Endothelial cell of umbilical vein (primary cell): Measurements from ENCODE around the gene USP31. TPM values are rescaled to one million over a fixed set of nuclear protein-coding genes. Genes with fewer than 3 reads are reported as not detected.

Experiments
- BruUV-seq: library from RNA; stranded (reverse); fragments of 400-500 nt; replicated peaks from 2 replicates; lab custom pipeline; 2021; lab: Mats Ljungman, UMichigan
- CTCF ChIA-PET: fragments of 300-600, 350-600 bp; sonication (Branson Sonifier 250); formaldehyde crosslinking; loops from one replicate; lab custom pipeline; 2021; ENCODE audit warnings: antibody characterized with exemption, inconsistent platforms; lab: Charles Lee
- POLR2A ChIA-PET: fragments of 300-600, 350-600 bp; sonication (Branson Sonifier 250); formaldehyde crosslinking; loops from one replicate; lab custom pipeline; 2021; ENCODE audit warnings: antibody characterized with exemption, inconsistent platforms; lab: Charles Lee
- DNase-seq: peaks from one replicate; pipeline ENCODE4 v3.0.0-alpha.2; 2011; ENCODE audit warnings: low read depth, low spot score
- FAIRE-seq: peaks from 2 replicates; lab custom pipeline; 2011; peaks lifted over from hg19 to GRCh38; lab: Jason Lieb, UNC
- H2AFZ ChIP-seq: 2 replicates; pipeline ENCODE4 v1.6.0; 2012; ENCODE audit warnings: low read depth, low read length, control low read depth, inconsistent platforms
- H3K27ac ChIP-seq: 2 replicates; pipeline ENCODE4 v1.5.1; 2011; ENCODE audit warnings: low read depth, mild to moderate bottlenecking, control low read depth, low read length, moderate library complexity; ENCODE audit not compliant: insufficient read depth
- H3K27me3 ChIP-seq, 2 experiments: 2 replicates each; pipeline versions ENCODE4 v1.6.0 to v1.6.1; 2011; ENCODE audit warnings: low read length in 2 of 2, mixed read lengths in 1 of 2; ENCODE audit not compliant: control insufficient read depth in 2 of 2, insufficient read depth in 2 of 2
- H3K36me3 ChIP-seq, 2 experiments: 2 replicates in 1 of 2; 3 replicates in 1 of 2; pipeline ENCODE4 v1.5.1; 2011; ENCODE audit warnings: low read length in 2 of 2, mild to moderate bottlenecking in 1 of 2, moderate library complexity in 1 of 2; ENCODE audit not compliant: control insufficient read depth in 2 of 2, insufficient read depth in 2 of 2; ENCODE audit errors: extremely low read depth in 1 of 2
- H3K4me1 ChIP-seq: 3 replicates; pipeline ENCODE4 v1.5.1; 2011; ENCODE audit warnings: mild to moderate bottlenecking, low read length; ENCODE audit not compliant: control insufficient read depth, insufficient read depth; ENCODE audit errors: extremely low read depth
- H3K4me2 ChIP-seq: 2 replicates; pipeline ENCODE4 v1.6.1; 2011; ENCODE audit warnings: low read length, control low read depth, mixed read lengths; ENCODE audit not compliant: insufficient read depth
- H3K4me3 ChIP-seq, 3 experiments: fragments of 200-600 bp in 1 of 3; sonication (generic), shearing (Covaris generic) in 1 of 3; replicated peaks in 1 of 3; 2 replicates each; pipeline ENCODE4 v1.5.1; 2011 to 2016; ENCODE audit warnings: control low read depth in 3 of 3, low read length in 3 of 3, mild to moderate bottlenecking in 2 of 3, inconsistent platforms in 1 of 3, low read depth in 1 of 3, moderate library complexity in 1 of 3; ENCODE audit not compliant: insufficient read depth in 1 of 3
- H3K79me2 ChIP-seq: 2 replicates; pipeline ENCODE4 v1.6.0; 2012; ENCODE audit warnings: low read length, inconsistent platforms; ENCODE audit not compliant: control insufficient read depth, insufficient read depth
- H3K9ac ChIP-seq: replicated peaks from 2 replicates; pipeline ENCODE3; 2011; ENCODE audit warnings: low read length, control low read depth; ENCODE audit not compliant: insufficient read depth; ENCODE audit errors: extremely low read depth
- H3K9me1 ChIP-seq: replicated peaks from 3 replicates; pipeline ENCODE4 v1.6.0; 2011; ENCODE audit warnings: mild to moderate bottlenecking, low read length; ENCODE audit not compliant: control insufficient read depth, insufficient read depth; ENCODE audit errors: extremely low read depth
- H3K9me3 ChIP-seq: replicated peaks from 2 replicates; pipeline ENCODE4 v1.5.1; 2012; ENCODE audit warnings: low read length, inconsistent platforms; ENCODE audit not compliant: control insufficient read depth, insufficient read depth
- H4K20me1 ChIP-seq: replicated peaks from 2 replicates; pipeline ENCODE3; 2011; ENCODE audit warnings: mild to moderate bottlenecking, low read length; ENCODE audit not compliant: control insufficient read depth, insufficient read depth; ENCODE audit errors: extremely low read depth
- EZH2 ChIP-seq: IDR thresholded peaks from 2 replicates; pipeline ENCODE4 v1.6.1; 2012; ENCODE audit warnings: borderline replicate concordance, low read depth, mild to moderate bottlenecking, moderate library complexity, low read length, inconsistent platforms; ENCODE audit not compliant: severe bottlenecking
- FOS ChIP-seq: IDR thresholded peaks from 2 replicates; pipeline ENCODE4 v1.6.1; 2011; ENCODE audit warnings: mild to moderate bottlenecking, low read length, moderate library complexity, borderline replicate concordance; ENCODE audit not compliant: insufficient read depth
- GATA2 ChIP-seq: IDR thresholded peaks from 2 replicates; pipeline ENCODE4 v1.7.0; 2011; ENCODE audit warnings: low read depth, mild to moderate bottlenecking, moderate library complexity, mixed read lengths, low read length; ENCODE audit not compliant: insufficient read length, insufficient read depth
- JUN ChIP-seq: IDR thresholded peaks from 2 replicates; pipeline ENCODE4 v1.6.1; 2011; ENCODE audit warnings: borderline replicate concordance, low read depth; ENCODE audit not compliant: insufficient read length, insufficient read depth
- MYC ChIP-seq: IDR thresholded peaks from one replicate; pipeline ENCODE4 v1.6.1; 2011; ENCODE audit warnings: mild to moderate bottlenecking, low read depth, low read length
- POLR2A ChIP-seq: IDR thresholded peaks from 2 replicates; pipeline ENCODE4 v1.6.1; 2012; ENCODE audit warnings: low read depth, mild to moderate bottlenecking, control low read depth, low read length
- POLR2AphosphoS5 ChIP-seq: IDR thresholded peaks from 2 replicates; pipeline ENCODE4 v1.6.1; 2012; ENCODE audit warnings: low read depth, mild to moderate bottlenecking, control low read depth, low read length, moderate library complexity; ENCODE audit not compliant: insufficient read depth
- dilution Hi-C: fragments of 300-500 bp; cut with MboI; formaldehyde crosslinking; loops from one replicate; pipeline ENCODE4 v1.15.0; 2019; ENCODE audit warnings: low sequenced_read_pairs; ENCODE audit not compliant: extremely low pct_ligation_motif_present
- intact Hi-C: fragments of 100-400 bp; cut with micrococcal nuclease; formaldehyde crosslinking; loops from one replicate; pipeline ENCODE4 v1.10.0; 2022
- polyA plus RNA-seq, 4 experiments: library from polyadenylated mRNA; depleted of rRNA in 3 of 4; stranded (reverse) in 3 of 4; unstranded in 1 of 4; fragments of >200 nt; gene quantifications; 2 replicates each; pipeline versions ENCODE4 v1.2.1 to v1.2.3, GENCODE V29; 2011 to 2012; ENCODE audit warnings: missing spikeins in 1 of 4
- total RNA-seq: library from RNA; stranded (reverse); gene quantifications from 2 replicates; pipeline ENCODE4 v1.2.3, GENCODE V29; 2021
- TF ChIP-seq, protein P1 (sequence below): IDR thresholded peaks from 2 replicates; pipeline ENCODE4 v1.6.1; 2011; ENCODE audit not compliant: insufficient read depth, insufficient read length
- TF ChIP-seq, protein P2 (sequence below), 2 donors: IDR thresholded peaks; 1 replicate in 1 of 2; 2 replicates in 1 of 2; pipeline ENCODE4 v1.5.1; 2011; ENCODE audit warnings: low read length in 2 of 2, mild to moderate bottlenecking in 2 of 2, moderate library complexity in 2 of 2, control low read depth in 1 of 2, inconsistent platforms in 1 of 2, low read depth in 1 of 2; ENCODE audit not compliant: insufficient read depth in 1 of 2; ENCODE audit errors: extremely low read depth in 1 of 2

USP31 gene
- total and polyA plus RNA-seq, 2 donors (not counting 3 experiments of a cell fraction or from before 2014, with no cell fraction given), result 14.5 to 42.4 TPM

DNA sequence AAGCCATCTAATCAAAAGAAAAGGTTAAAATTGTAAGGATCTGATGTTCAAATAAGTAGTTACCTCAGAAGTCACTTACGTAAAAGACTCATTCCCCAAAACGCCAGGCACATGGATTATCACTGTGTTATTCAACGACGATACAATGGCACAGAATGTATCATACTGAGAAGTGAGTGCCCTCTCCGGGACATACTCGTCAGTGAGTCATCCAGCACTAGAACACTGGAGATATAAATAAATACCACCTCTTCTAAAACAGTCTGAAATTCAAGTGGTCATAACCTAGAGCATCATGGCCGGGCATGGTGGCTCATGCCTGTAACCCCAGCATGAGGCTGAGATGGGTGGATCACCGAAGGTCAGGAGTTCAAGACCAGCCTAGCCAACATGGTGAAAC is 24.9 kb downstream of the USP31 start:
- no TSS peak for BruUV-seq
- H3K36me3 ChIP-seq, result no peaks in the 10 kb centered on the region
- POLR2A ChIA-PET, result no interaction called here
- H3K4me2 ChIP-seq, result peak overlapping the region; percentile 39
- H4K20me1 ChIP-seq, result peaks cover 14% of the 10 kb centered on the region
- H3K4me3 ChIP-seq, result no peak overlapping the region
- dilution Hi-C loops, result no loop called here
- H3K9ac ChIP-seq, result no peak overlapping the region
- DNase-seq (peak; percentile 85), FAIRE-seq (peak; percentile 79)
- H3K27ac ChIP-seq, result peak overlapping the region; percentile 27
- H3K9me1 ChIP-seq, result no peaks in the 10 kb centered on the region
- no peak overlapping the region for H2AFZ ChIP-seq
- no peaks in the 10 kb centered on the region for H3K27me3 ChIP-seq
- peaks cover 18% of the 10 kb centered on the region for H3K4me1 ChIP-seq
- intact Hi-C loops, result no loop called here
- H3K9me3 ChIP-seq, result no peaks in the 10 kb centered on the region
- H3K79me2 ChIP-seq, result peaks cover 78% of the 10 kb centered on the region
- CTCF ChIA-PET, result interaction anchor here (0.7 kb wide), 1 partner anchor 10 kb away, joined by 3 read pairs; no protein-coding TSS in a partner anchor
- TF ChIP-seq, protein P1, sequence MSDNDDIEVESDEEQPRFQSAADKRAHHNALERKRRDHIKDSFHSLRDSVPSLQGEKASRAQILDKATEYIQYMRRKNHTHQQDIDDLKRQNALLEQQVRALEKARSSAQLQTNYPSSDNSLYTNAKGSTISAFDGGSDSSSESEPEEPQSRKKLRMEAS, result no peak
- TF ChIP-seq GATA2 (no peak), JUN (peak; percentile 84), MYC (no peak), EZH2 (no peak), FOS (peak; percentile 85), POLR2AphosphoS5 (peak; percentile 36), POLR2A (no peak)
- TF ChIP-seq, protein P2, sequence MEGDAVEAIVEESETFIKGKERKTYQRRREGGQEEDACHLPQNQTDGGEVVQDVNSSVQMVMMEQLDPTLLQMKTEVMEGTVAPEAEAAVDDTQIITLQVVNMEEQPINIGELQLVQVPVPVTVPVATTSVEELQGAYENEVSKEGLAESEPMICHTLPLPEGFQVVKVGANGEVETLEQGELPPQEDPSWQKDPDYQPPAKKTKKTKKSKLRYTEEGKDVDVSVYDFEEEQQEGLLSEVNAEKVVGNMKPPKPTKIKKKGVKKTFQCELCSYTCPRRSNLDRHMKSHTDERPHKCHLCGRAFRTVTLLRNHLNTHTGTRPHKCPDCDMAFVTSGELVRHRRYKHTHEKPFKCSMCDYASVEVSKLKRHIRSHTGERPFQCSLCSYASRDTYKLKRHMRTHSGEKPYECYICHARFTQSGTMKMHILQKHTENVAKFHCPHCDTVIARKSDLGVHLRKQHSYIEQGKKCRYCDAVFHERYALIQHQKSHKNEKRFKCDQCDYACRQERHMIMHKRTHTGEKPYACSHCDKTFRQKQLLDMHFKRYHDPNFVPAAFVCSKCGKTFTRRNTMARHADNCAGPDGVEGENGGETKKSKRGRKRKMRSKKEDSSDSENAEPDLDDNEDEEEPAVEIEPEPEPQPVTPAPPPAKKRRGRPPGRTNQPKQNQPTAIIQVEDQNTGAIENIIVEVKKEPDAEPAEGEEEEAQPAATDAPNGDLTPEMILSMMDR (IDR thresholded peaks at IDR 0.05; ENCODE audit: extremely low read depth in 1 of 2, insufficient read depth in 1 of 2, low read depth in 1 of 2, low read length in 2 of 2), result no peak
